LNCaP clone FGC (cell line): Measurements from ENCODE around the gene TEX53.

Source experiments
- DNase-seq: peaks from one replicate; pipeline ENCODE4 v3.0.0-alpha.2; 2011; ENCODE audit warnings: low read depth
- H3K4me3 ChIP-seq: 2 replicates; pipeline ENCODE4 v1.5.1; 2011; ENCODE audit warnings: mild to moderate bottlenecking, low read depth, low read length, control low read depth
- CTCF ChIP-seq: IDR thresholded peaks from 2 replicates; pipeline ENCODE4 v1.5.1; 2012; ENCODE audit warnings: mild to moderate bottlenecking; ENCODE audit not compliant: control insufficient read depth, insufficient read depth; ENCODE audit errors: extremely low read depth

Gene TEX53

DNA sequence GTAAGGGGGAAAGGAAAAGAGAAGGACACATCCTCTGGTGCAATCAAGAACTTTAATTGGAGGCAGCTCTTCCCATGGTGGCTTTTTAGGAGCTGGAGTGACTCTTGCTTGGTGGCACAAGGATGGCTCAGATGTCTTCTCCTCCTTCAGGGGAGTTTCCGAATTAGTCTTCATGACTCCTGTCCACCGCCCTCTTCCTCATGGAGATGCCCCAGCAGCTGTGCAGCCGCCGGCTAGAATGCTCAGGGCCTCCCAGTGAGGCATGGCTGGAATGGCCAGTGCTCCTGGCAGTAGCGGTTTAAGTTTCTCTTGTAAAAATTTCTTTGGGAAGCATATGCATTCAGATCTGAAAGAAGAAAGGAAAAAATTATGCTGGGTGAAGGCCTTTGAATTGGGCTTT lies 8.8 kb upstream of the TEX53 start:
- no peak for DNase-seq
- no peak overlapping the region for H3K4me3 ChIP-seq
- TF ChIP-seq CTCF: no peak

DNA sequence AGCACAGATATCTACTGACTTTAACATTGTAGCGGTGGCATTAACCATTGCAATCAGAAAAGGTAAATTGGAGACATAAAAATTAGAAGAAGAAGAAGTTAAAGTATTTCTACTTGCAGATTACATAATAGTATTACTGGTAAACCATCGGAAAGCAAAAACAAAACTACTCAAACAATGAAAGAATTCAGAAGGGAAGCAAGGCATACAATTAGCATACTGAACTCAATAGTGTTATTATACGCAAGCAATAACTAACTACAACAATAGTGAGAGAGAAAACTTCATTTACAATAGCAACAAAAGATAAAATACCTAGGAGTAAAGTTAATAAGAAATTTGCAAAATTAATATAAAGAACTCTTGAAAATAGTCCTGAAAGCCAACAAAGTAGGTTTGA lies 6.6 kb upstream of the TEX53 start:
- H3K4me3 ChIP-seq: no peak overlapping the region
- TF ChIP-seq CTCF: no peak
- no peak for DNase-seq

GRCh38 chr9:114662081-114662989 lies 4.7 kb upstream of the TEX53 start:
- no peak for DNase-seq
- TF ChIP-seq CTCF: peak; percentile 75
- no peak overlapping the region for H3K4me3 ChIP-seq

DNA sequence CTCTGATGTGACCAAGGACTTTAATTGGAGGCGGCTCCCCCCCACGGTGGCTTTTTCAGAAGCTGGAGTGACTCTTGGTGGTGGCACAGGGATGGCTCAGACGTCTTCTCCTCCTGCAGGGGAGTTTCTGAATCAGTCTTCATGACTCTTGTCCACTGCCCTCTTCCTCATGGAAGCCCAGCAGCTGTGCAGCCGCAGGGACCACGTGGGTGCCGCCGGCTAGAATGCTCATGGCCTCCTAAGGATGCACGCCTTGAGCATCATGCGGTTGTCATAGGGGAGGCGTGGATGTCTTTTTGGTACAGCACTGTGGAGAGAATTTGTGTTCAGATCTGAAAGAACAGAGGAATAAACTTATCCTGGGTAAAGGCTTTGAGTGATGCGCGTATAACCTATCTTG lies 1.3 kb downstream of the TEX53 start:
- no peak for DNase-seq
- no peak for TF ChIP-seq CTCF

GRCh38 chr9:114655689-114656088 lies 1.9 kb downstream of the TEX53 start:
- DNase-seq: no peak
- H3K4me3 ChIP-seq: no peak overlapping the region
- no peak for TF ChIP-seq CTCF

More for the DNA sequence above, 1.3 kb downstream of the TEX53 start:
- H3K4me3 ChIP-seq: no peak overlapping the region

DNA sequence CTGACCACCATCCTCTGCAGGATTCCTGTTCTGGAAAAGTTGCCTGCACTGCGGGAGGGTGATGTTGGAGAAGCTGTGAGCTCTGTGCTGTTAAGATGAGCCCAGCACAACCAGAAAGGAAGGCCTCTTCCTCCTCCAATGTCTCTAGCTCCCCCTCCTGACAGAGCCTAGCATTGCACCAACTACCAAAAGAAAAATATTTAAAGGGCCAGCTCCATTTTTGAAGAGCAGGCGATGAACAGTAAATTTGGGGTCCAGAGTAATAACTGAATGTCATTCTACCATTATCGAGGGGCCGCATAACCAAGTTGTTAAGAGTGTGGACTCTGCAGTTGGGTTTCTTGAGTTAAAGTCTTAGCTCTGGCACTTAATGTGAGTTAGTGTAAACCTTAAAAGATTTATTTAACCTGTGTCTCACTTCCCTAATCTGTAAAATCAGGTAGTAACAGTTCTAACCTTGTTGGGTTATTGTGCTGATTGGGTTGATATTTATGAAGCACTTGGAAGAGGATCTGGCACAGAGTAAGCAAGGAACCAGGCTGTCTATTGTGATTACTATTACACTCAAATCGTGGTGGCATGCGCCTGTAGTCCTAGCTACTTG lies 3.9 kb downstream of the TEX53 start:
- TF ChIP-seq CTCF: peak; percentile 95
- DNase-seq: peak; percentile 46
- no peak overlapping the region for H3K4me3 ChIP-seq
